PC-9 (cell line): ENCODE measurements around the gene PLA2G1B. TPM values are rescaled to one million over a fixed set of nuclear protein-coding genes. Genes with fewer than 3 reads are reported as not detected.

ENCODE experiments used
- BruUV-seq: library from RNA; stranded (reverse); fragments of 400-500 nt; replicated peaks from 2 replicates; lab custom pipeline; 2021; lab: Mats Ljungman, UMichigan
- CTCF ChIA-PET: fragments of 300-600 bp; sonication (Branson Sonifier 250); formaldehyde crosslinking; loops from one replicate; lab custom pipeline; 2022; ENCODE audit warnings: antibody characterized with exemption; lab: Charles Lee
- POLR2A ChIA-PET: fragments of 300-600 bp; sonication (Branson Sonifier 250); formaldehyde crosslinking; loops from one replicate; lab custom pipeline; 2022; ENCODE audit warnings: antibody characterized with exemption; ENCODE audit not compliant: unreplicated experiment; lab: Charles Lee
- DNase-seq, 2 experiments: peaks; one replicate each; pipeline versions ENCODE4 v3.0.0 to v3.0.0-alpha.2; 2015 to 2022; ENCODE audit warnings: mixed read lengths in 1 of 2
- H2AFZ ChIP-seq: fragments of 200-600 bp; sonication (generic); 2 replicates; pipeline ENCODE4 v1.8.1; 2017; ENCODE audit warnings: antibody characterized with exemption
- H3F3A ChIP-seq: fragments of 200-600 bp; sonication (generic); 2 replicates; pipeline ENCODE4 v1.8.1; 2017; ENCODE audit warnings: antibody characterized with exemption, mild to moderate bottlenecking, low read depth; ENCODE audit not compliant: insufficient read depth
- H3K27ac ChIP-seq: fragments of 200-600 bp; sonication (generic); 2 replicates; pipeline ENCODE4 v1.6.1; 2016; ENCODE audit warnings: mixed run types
- H3K27me3 ChIP-seq: fragments of 200-600 bp; sonication (generic); 2 replicates; pipeline ENCODE4 v1.6.1; 2016; ENCODE audit warnings: low read depth, mixed run types; ENCODE audit not compliant: insufficient read depth
- H3K36me3 ChIP-seq: fragments of 200-600 bp; sonication (generic); 2 replicates; pipeline ENCODE4 v1.6.1; 2016; ENCODE audit warnings: low read depth, mixed run types
- H3K4me1 ChIP-seq: fragments of 200-600 bp; sonication (generic); replicated peaks from 2 replicates; pipeline ENCODE4 v1.6.1; 2016; ENCODE audit warnings: mixed run types; ENCODE audit not compliant: insufficient read depth
- H3K4me2 ChIP-seq: fragments of 200-600 bp; sonication (generic); 2 replicates; pipeline ENCODE4 v1.6.1; 2017; ENCODE audit warnings: mixed run types
- H3K4me3 ChIP-seq: fragments of 200-600 bp; sonication (generic); 2 replicates; pipeline ENCODE4 v1.6.1; 2016; ENCODE audit warnings: mixed run types
- H3K79me2 ChIP-seq: fragments of 200-600 bp; sonication (generic); 2 replicates; pipeline ENCODE4 v1.6.1; 2017; ENCODE audit warnings: low read depth, mixed run types
- H3K9me2 ChIP-seq: fragments of 200-600 bp; sonication (generic); 2 replicates; pipeline ENCODE4 v1.8.1; 2017; ENCODE audit warnings: mild to moderate bottlenecking; ENCODE audit not compliant: insufficient read depth
- H3K9me3 ChIP-seq: fragments of 200-600 bp; sonication (generic); 2 replicates; pipeline ENCODE4 v1.8.1; 2016; ENCODE audit warnings: low read depth; ENCODE audit not compliant: insufficient read depth
- H4K20me1 ChIP-seq: fragments of 200-600 bp; sonication (generic); 2 replicates; pipeline ENCODE4 v1.8.1; 2017; ENCODE audit not compliant: insufficient read depth
- EZH2 ChIP-seq: fragments of 200-600 bp; sonication (generic); IDR thresholded peaks from 2 replicates; pipeline ENCODE4 v1.8.0; 2017; ENCODE audit warnings: antibody characterized with exemption, low read depth
- intact Hi-C: fragments of 100-400 bp; cut with micrococcal nuclease; formaldehyde crosslinking; loops from one replicate; pipeline ENCODE4 v1.10.0; 2022; ENCODE audit not compliant: unreplicated experiment
- total RNA-seq: library from RNA; stranded (reverse); gene quantifications from 2 replicates; pipeline ENCODE4 v1.2.3, GENCODE V29; 2021
- TF ChIP-seq, protein P1 (sequence below): fragments of 200-600 bp; sonication (generic); conservative IDR thresholded peaks from 2 replicates; pipeline ENCODE4 v1.6.1; 2017; ENCODE audit warnings: mixed run types, antibody characterized with exemption, mild to moderate bottlenecking, moderate library complexity

The PLA2G1B gene
- total RNA-seq, 1 experiment from 2014 or later = not detected

DNA sequence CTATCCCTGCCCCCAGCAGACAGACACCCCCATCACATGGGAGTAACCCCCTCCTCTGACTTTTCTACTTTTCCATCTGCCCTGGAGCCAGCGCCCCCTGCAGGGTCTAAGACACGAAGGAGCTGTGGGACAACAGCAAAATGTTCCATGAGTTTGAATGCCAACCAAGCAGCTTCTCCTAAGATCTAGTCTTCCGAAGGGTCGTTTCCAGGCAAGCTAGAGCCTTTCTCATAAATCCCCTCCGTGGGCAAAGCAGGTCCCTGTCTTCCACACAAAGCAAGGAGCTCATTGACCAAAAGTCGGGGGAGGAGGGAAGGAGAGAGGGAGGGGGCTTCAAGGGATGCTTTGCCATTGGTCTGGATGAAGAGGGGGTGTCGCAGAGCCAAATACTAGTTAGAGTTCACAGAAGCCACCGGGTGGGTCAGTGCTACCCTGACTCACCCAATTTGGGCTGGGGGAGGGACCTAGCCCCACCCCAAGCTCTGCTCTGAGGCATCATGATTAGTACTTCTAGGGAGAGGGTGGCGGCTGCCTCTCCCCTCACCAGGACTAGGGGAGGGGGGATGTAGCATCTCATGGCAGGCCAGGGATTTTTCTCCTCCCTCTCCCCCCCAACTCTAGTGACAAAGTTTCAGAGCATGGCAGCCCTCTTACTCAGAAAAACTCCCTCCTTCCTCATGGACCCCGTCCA lies 39.8 kb upstream of the PLA2G1B start:
- H3K27me3 ChIP-seq = peaks cover 36% of the 10 kb centered on the region
- H3K4me2 ChIP-seq = no peak overlapping the region
- no peak overlapping the region for H3K4me3 ChIP-seq
- CTCF ChIA-PET = interaction anchor here (0.6 to 0.8 kb wide), 3 partner anchors 9 to 347 kb away, joined by 3 to 9 read pairs (median 3); no protein-coding TSS in a partner anchor
- intact Hi-C loops = no loop called here
- H2AFZ ChIP-seq = no peak overlapping the region
- no peak for TF ChIP-seq EZH2
- TF ChIP-seq, protein P1, sequence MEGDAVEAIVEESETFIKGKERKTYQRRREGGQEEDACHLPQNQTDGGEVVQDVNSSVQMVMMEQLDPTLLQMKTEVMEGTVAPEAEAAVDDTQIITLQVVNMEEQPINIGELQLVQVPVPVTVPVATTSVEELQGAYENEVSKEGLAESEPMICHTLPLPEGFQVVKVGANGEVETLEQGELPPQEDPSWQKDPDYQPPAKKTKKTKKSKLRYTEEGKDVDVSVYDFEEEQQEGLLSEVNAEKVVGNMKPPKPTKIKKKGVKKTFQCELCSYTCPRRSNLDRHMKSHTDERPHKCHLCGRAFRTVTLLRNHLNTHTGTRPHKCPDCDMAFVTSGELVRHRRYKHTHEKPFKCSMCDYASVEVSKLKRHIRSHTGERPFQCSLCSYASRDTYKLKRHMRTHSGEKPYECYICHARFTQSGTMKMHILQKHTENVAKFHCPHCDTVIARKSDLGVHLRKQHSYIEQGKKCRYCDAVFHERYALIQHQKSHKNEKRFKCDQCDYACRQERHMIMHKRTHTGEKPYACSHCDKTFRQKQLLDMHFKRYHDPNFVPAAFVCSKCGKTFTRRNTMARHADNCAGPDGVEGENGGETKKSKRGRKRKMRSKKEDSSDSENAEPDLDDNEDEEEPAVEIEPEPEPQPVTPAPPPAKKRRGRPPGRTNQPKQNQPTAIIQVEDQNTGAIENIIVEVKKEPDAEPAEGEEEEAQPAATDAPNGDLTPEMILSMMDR = no peak; the same call in 1 of the 2 replicates
- no peaks in the 10 kb centered on the region for H3K9me3 ChIP-seq
- H3F3A ChIP-seq = no peaks in the 10 kb centered on the region
- H4K20me1 ChIP-seq = no peaks in the 10 kb centered on the region
- POLR2A ChIA-PET = no interaction called here
- no peak overlapping the region for H3K27ac ChIP-seq
- no peaks in the 10 kb centered on the region for H3K9me2 ChIP-seq
- no peaks in the 10 kb centered on the region for H3K79me2 ChIP-seq
- H3K36me3 ChIP-seq = no peaks in the 10 kb centered on the region
- no peaks in the 10 kb centered on the region for H3K4me1 ChIP-seq
- DNase-seq = no peak
- BruUV-seq = no TSS peak

DNA sequence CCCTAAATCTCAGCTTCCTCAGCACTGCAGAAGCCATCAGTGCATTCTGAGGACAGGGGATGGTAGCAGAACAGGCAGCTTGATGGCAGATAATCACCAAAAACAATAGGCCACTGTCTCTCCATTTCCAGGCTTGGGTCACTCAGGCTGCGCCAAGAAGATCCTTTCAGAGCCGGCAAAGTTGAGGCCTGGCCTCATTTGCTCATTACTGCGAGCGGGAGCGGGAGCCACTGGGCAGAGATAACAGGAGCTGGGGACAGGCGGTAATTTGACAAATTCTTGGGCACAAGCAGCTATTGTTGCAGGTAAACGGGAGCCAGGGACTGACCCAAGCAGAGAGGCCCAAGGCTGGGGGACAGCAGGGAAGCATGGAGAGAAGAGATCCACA lies 39.3 kb upstream of the PLA2G1B start:
- Histone ChIP-seq H2AFZ (no peak overlapping the region), H3F3A (no peaks in the 10 kb centered on the region), H3K4me1 (no peaks in the 10 kb centered on the region), H3K4me2 (no peak overlapping the region), H4K20me1 (no peaks in the 10 kb centered on the region), H3K27ac (no peak overlapping the region), H3K36me3 (no peaks in the 10 kb centered on the region), H3K27me3 (peaks cover 33% of the 10 kb centered on the region), H3K9me3 (no peaks in the 10 kb centered on the region), H3K4me3 (no peak overlapping the region), H3K9me2 (no peaks in the 10 kb centered on the region), H3K79me2 (no peaks in the 10 kb centered on the region)
- intact Hi-C loops = no loop called here
- BruUV-seq = no TSS peak
- no peak for DNase-seq
- POLR2A ChIA-PET = interaction anchor here (0.6 kb wide), 1 partner anchor 28 kb away, joined by 4 read pairs; no protein-coding TSS in a partner anchor
- TF ChIP-seq, protein P1 = no peak
- TF ChIP-seq EZH2 = no peak
- CTCF ChIA-PET = interaction anchor here (0.6 to 0.8 kb wide), 3 partner anchors 9 to 347 kb away, joined by 3 to 9 read pairs (median 3); no protein-coding TSS in a partner anchor

DNA sequence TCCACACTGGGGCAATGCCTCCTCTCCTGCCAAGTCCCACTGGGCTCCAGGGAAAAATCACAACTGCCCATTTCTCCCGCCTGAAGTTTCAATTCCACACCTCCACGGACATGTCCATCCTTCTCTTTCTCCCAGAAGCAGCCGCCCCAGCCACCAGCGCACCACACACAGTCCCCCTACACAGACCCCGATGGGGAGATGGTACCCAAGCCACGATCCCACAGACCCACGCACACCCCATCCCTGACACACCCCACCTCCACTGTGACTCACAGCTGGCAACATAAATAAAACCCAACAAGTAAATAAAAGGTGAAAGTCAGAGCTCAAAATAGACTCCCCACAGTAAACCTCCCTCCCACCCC lies 38.7 kb upstream of the PLA2G1B start:
- TF ChIP-seq EZH2 = no peak
- TF ChIP-seq, protein P1 = no peak
- no peak overlapping the region for H3K4me3 ChIP-seq
- H3K9me3 ChIP-seq = no peaks in the 10 kb centered on the region
- H3F3A ChIP-seq = no peaks in the 10 kb centered on the region
- no peak overlapping the region for H3K4me2 ChIP-seq
- BruUV-seq = no TSS peak
- POLR2A ChIA-PET = interaction anchor here (0.6 kb wide), 1 partner anchor 28 kb away, joined by 4 read pairs; no protein-coding TSS in a partner anchor
- no peaks in the 10 kb centered on the region for H3K79me2 ChIP-seq
- no peak overlapping the region for H3K27ac ChIP-seq
- no peak overlapping the region for H2AFZ ChIP-seq
- H3K4me1 ChIP-seq = no peaks in the 10 kb centered on the region
- peaks cover 27% of the 10 kb centered on the region for H3K27me3 ChIP-seq
- intact Hi-C loops = no loop called here
- no peak for DNase-seq
- H3K36me3 ChIP-seq = no peaks in the 10 kb centered on the region
- H4K20me1 ChIP-seq = no peaks in the 10 kb centered on the region
- H3K9me2 ChIP-seq = no peaks in the 10 kb centered on the region
- CTCF ChIA-PET = interaction anchor here (0.8 kb wide), 1 partner anchor 15 kb away, joined by 4 read pairs; no protein-coding TSS in a partner anchor
